ENCODE results near the gene DYNC1LI1.

Gene DYNC1LI1

DNA sequence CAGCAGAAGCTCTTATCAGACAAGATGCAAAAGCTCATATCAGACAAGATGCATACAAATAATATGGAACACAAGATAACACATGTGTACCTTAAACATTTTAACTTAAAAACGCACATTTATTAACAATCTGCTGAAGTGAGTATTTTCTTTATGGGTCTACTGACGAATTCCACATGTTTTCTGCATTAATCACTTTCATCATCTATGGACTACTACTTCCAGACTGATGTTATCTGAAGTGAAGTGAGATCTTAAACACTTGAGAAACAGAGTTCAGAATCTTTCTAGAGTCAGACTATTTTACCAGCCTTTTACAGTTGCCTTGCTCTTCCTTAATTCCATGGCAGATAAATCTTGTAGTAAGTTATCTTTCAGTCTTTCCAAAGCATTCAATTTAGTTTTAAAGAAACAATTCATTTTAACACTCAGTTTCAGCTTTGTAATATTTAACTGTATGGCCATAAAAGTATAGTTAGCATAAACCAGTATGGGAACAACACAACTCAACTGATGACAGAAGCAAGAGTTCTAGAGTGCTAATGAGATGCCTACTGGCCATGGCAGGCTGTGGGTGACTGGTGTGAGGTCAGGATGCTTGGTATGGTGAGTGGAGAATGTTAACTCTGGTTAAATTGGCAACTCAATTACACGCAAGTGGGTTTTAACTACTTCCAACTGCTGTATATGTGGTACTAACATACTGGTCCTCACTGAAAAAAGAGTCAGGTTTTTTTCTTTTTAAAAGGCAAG lies 77.8 kb downstream of the DYNC1LI1 start:
- DNase-seq (ENCODE audit: low read depth in 2 of 2) = no peak

DNA sequence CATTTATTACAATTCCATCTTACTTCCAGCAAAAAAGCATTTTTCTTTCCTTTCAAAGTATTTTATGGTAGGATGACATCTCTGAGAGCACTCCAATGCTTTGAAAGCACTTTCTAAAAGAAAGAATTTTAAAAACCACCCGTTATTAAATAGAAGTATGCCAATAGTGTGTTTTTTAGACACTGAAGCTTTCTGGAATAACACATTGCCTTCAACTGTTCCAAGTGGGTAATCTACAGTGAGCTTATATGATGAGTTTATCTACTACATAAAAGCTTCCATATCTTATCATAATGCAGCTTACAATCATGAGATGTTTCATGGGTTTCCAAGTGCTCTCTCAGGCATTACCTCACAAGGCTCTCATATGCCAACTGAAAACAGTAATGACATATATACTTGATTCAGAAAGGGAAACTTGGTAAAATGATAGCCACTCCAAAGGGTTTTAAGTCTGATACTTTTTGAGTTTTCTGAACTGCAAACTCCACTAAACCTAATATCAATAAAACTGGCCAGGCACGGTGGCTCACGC lies 82.1 kb downstream of the DYNC1LI1 start:
- DNase-seq (ENCODE audit: low read depth in 2 of 2) = no peak

DNA sequence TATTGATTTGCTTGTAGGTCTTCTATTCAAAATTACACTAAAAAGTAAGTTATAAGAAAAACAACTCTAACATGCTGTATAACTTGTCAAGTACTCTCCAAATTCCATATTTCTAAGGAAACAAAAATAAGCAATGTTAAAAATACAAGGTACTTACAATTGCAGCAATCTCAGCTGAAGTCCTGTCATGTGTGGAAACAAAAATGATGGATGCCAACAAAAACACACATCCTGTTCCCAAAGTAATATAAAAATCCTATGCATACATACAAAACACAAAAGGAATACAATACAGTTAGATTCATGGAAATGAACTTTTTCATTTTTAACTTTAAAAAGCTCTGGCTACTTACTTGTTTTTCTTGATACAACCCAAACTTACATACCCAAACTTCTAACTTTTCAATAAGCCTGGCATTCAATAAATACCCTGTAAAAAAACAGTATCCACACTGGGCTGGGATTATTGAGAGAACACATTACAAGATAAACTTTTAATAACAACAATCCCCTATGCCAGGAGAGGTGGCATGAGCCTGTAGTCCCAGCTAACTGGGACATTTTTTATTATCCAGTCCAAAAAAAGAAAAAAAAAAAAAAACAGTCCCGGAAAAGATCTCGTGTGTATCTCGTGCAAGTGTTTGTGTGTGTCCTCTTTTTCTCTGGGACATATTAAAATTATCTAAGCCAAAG lies 82.7 kb downstream of the DYNC1LI1 start:
- DNase-seq (ENCODE audit: low read depth in 2 of 2) = no peak

DNA sequence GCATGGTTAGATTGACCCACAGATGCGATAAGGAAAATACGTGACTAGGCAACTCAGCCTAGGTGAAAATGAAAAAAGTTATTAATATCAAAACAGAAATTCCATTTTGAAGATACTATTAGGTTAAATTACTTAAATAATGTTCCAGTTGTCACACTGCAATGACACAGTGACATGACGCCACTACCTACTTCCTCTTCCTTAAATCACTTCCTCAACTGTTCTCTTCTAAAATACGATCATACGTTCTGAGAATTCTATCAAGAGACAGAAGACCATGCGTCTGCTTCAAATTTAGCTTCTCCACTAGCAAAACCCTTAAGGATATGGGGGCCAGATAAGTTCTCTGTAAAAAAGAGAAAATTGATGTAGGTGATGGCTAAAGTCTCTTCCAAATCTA lies 86.2 kb downstream of the DYNC1LI1 start:
- no peak for DNase-seq (ENCODE audit: low read depth in 2 of 2)

DNA sequence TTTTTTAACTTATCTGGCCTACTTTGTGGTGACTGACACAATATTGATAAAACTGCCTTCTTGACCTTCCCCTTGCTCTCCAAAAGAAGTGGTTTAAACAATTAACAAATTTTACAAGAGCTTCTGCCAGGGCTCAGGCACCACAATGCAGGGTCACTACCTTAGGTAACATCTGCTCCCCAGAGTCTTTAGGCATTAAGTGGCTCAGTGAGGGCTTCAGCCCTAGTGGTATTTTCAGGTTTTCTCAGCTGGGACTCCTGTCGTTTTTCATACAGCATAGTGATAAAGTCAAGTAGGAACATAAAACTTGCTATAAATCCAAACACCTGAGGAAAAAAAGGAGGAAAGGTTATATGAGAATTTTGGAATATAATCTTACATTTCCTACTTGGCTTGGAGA lies 86.9 kb downstream of the DYNC1LI1 start:
- no peak for DNase-seq (ENCODE audit: low read depth in 2 of 2)

DNA sequence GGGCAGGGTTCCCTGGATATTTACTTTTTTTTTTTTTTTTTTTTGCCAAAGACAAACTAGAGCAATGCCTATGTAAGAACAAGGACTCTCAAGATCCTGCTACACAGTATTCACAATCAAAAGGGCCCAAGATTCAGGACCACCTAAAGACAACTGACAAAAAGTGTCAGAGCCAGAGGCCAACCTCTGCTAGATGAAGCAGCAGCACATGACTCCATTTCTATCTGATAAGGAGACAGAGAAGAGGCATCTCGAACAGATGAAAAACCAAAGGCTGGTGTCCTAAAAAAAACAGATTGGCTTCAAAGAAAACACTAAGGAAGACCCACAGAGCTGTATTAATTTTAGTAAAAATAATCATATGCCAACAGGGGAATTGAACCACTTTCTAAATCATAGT lies 88.0 kb downstream of the DYNC1LI1 start:
- no peak for DNase-seq (ENCODE audit: low read depth in 2 of 2)

DNA sequence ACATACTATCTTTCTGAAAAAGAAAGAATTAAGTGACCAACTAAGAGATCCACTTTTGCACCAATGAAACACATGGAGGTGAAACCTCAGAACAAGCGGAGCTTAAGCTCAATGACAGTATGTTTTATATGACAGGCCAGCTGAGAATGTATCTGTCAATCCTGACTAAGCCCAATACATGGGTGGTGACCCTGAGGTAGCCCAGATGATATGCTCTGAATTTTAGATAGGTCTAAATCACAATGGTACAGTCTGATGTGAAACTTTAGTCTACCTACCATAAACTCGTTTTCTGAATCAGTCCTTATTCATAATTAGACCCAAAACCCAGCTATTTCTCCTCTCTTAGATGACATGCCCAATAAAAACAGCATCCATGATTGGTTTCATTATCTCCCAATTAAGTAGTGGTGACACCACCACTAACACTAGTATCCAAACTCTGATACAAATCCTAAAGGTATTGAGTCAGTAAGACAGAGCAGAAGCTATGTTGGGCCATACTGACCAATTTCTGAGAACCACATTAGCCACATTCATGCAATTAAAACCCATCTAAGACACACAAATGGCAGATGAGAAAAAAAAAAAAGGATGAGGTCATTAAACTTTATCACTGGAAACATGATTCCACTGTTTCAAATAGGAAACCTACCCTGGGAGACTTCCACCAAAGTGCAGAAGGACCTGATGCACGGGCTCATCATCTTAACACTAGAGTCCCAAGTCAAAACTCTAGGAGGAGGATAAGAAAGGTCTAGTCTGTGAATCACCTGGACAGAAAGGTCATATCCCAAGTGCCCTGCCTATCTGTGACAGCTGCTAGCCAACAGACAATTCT lies 88.6 kb downstream of the DYNC1LI1 start:
- DNase-seq (ENCODE audit: low read depth in 2 of 2) = no peak

DNA sequence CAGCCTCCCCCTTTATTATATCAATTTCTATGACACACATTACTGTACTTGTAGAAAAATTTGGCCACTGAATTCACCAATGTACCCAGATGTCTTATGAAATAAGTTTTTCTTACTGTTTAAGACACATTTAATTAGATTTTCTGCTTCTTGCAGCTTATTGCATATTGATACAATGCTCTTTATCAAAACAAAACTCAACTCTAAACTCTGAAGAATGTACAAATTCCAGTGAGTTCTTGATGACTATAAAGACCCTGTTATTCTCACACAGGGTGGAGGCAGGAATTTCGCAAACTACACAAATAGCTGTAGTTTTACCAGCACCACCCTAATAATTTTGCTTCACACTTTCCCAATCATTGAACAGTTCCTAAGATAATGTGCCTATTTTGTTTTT lies 90.1 kb downstream of the DYNC1LI1 start:
- no peak for DNase-seq (ENCODE audit: low read depth in 2 of 2)

Measured in stimulated activated CD8-positive, alpha-beta memory T cell treated with anti-CD3 and anti-CD28 coated beads, Interleukin-7, amount 100 ng/mL, for 1 hour (primary cell).